Stimulated activated CD8-positive, alpha-beta memory T cell treated with anti-CD3 and anti-CD28 coated beads, Interleukin-12 subunit alpha, Interleukin-12 subunit beta, amount 100 ng/mL, for 1 hour (primary cell): ENCODE measurements around the gene SPPL3.
"Not testable (repeated sequence)": the region's sequence is repeated elsewhere in the genome, so short reads cannot be mapped to it uniquely, and the experiment has no call there.

Experiments
- DNase-seq: peaks from one replicate; pipeline ENCODE4 v3.0.0-alpha.2; 2020; ENCODE audit warnings: low read depth

Gene SPPL3

DNA sequence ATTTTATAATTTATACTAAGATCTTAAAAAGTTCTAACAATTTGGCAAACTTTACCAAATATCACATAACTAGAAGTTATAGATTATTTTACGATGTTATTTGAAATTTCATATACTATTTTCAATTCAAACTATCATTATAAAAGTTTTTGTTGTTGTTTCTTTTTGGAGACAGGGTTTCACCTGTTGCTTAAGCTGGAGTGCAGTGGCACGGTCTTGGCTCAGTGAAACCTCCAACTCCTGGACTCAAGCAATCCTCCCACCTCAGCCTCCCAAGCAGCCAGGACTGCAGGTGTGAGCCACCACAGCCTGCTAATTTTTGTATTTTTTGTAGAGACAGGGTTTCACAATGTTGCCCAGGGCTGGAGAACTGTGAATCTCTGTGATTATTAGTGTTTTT is 87.8 kb downstream of the SPPL3 start:
- no peak for DNase-seq

- no peak for DNase-seq
Observed at GRCh38 chr12:120814903-120815429, 89.2 kb downstream of the SPPL3 start.

DNA sequence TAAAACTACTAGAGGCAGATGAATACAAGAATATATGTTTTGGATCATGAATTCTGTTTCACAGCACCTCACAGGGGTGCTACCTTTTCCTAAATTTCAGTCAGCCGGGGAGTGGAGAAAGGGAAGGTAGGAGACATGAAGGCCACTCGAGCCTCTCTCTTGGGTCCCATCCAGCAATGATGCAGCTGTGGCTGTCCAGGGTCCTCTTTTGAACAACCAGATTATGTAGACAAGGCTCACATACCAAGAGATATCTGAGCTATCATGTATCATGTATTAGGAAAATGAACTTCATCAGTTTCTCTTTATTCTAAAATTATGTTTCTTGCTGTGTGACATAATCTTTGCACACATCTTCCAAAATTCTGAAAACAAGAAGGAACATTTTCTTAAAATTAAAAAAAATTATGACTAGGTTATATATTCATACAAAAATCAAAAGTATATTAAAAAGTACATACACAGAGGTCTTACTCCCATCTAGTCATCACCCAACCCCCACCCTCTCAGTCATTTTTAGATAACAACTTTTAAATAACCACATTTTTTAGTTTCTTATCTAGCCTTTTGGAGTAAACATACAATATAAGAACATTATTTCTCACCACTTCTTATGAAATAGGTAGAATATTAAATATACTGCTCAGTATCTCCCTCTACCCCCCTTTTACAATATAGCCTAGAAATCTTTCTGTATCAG is 89.8 kb downstream of the SPPL3 start:
- no peak for DNase-seq

DNA sequence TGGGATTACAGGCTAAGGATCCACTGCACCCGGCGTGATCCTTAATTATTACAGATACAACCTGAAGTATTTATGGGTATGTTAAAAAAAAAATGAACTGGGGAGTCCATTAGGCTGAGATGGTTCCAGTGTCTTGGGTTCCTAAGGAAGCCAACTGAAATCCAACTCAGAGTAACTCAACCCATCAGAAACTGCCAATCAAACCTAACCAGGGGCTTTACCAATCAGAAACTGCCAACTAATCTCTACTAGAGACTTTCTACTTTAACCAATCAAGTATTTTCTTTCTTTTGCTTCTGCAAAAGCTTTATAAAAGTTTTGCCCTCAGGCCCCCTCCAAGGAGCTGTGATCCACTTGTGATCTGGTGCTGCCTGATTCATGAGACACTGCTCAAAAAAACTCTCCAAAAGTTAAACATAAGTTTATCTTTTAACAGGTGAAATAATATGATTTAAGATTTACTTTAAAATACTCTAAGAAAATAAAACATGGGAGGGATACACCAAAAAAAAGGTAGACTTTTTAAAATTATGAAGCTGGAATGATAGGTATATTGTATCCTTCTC is 90.5 kb downstream of the SPPL3 start:
- no peak for DNase-seq

- no peak for DNase-seq
Observed at GRCh38 chr12:120810021-120810420, 94.1 kb downstream of the SPPL3 start.

- no peak for DNase-seq
Observed at GRCh38 chr12:120804428-120804827, 99.7 kb downstream of the SPPL3 start.

GRCh38 chr12:120801146-120801545 is 103.0 kb downstream of the SPPL3 start:
- DNase-seq: no peak

GRCh38 chr12:120800665-120801064 is 103.5 kb downstream of the SPPL3 start:
- no peak for DNase-seq

DNA sequence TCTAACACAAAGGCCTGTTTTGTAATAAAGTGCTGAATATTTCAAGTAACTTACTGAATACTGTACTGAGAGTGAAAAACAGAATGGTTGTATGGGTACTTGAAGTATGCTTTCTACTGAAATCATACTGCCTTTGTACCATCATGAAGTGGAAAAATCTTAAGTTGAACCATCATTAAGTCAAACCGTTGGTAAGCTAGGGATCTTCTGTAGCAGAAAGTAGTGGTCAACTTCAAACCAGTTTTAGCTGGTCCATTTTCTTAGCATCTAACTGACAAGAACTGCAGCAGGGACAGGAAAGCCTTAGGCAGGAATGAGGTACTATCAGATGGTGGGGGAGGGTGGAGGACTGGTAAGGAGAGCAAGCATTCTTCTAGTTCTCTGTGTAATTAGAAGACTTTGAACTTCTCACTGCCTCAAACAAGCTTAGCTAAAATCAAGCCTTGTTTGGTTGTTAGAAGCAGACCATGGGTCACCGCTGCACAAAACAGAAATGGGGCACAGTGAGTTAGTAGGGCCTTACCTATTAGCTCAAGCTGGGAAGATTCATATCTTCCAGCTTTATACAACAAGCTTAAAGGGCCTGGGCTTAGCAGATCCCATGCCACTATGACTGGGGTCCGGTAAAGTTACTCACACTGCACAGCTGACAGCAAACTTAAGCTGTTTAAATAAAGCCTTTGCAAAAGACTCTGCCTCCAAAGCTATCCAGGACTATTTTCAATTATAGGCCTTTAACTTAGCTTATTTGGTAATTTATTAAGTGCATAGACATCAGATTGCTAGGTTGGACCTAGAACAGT is 104.7 kb downstream of the SPPL3 start:
- DNase-seq: no peak

DNA sequence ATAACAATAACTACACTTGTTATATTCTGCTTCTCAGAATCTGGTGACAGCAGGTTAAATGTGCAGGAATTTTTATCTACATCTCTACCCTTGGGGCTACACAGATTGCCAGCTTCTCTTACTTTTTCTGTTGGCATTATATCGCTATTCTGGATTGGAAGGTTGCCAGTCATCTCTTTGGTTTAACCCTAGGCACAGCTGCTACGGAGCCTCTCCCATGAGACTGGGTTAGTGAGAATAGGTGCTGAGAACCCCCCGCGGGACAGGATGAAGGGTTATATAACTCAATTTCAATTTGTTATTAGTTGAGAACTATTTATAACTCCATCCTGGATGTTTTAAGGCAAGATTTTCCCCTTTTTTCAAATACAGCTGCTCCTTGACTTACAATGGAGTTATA is 105.5 kb downstream of the SPPL3 start:
- no peak for DNase-seq

- no peak for DNase-seq
Observed at GRCh38 chr12:120797677-120798642, 106.2 kb downstream of the SPPL3 start.

DNA sequence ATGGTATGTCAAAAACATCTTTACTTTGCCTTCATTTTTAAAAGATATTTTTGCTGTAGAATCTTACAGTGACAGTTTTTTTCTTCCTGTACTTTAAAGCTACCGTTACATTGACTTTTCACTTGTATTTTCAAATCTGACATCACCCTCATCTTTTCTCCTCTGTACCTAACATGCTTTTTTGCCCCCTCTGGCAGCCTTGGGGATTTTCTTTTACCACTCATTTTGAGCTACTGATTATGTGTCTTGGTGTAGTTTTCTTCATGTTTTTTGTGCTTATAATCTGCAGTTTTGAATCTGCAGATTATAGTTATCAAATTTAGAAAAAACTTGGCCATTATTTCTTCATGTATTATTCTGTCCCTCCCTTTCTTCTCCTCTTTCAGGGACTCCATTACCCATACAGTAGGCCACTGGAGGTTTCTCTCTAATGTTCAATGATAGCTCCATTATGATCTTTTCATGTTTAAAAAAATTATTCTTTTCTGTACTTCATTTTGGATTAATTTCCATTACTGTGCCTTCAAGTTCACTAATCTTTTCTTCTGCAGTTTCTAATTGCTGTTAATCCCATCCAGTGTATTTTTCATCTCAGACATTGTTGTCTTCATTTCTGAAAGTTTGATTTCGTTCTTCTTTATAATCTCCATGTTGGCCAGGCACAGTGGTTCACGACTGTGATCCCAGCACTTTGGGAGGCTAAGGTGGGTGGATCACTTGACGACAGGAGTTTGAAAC is 108.5 kb downstream of the SPPL3 start:
- DNase-seq: no peak

- no peak for DNase-seq
Observed at GRCh38 chr12:120793357-120793756, 110.8 kb downstream of the SPPL3 start.

GRCh38 chr12:120792456-120792855 is 111.7 kb downstream of the SPPL3 start:
- not testable (repeated sequence) for DNase-seq

- no peak for DNase-seq
Observed at GRCh38 chr12:120791669-120792176, 112.4 kb downstream of the SPPL3 start.

GRCh38 chr12:120790114-120790513 is 114.0 kb downstream of the SPPL3 start:
- no peak for DNase-seq

DNA sequence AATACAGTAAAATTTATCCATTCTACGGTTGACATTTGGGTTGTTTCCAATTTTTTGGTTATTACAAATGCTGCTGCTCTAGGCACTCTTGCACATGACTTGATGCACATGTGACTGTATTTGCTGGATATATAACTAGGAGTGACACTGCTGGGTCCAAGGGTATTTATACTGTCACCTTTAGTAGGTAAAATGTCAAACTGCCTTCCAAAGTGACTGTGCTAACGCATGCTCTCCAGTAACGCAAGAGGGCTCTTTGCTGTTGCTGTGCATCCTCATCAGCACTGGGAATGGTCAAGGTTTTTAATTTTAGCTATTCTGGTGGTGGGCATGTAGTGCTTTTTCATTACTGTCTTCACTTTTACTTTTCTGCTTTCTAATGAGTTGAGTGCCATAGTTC is 116.3 kb downstream of the SPPL3 start:
- DNase-seq: no peak

GRCh38 chr12:120784804-120785203 is 119.4 kb downstream of the SPPL3 start:
- no peak for DNase-seq

DNA sequence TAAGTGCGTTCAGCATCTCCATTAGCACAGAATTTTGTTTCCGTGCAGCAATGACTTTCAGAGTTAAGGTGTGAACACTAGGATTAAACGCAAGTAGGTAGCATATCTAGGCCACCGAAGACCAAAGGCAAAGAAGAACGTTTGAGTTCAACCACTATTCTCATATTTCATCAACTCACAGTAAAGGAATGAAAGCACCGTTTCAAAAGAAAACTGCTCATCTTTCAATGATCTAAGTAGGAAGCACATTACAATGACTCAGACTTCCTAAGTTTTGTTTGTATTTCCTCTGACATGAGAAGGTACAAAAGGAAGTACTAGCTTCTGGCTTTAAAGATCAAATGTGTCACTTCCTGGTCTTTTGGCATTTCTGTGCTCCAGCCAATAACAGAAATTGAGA is 121.0 kb downstream of the SPPL3 start:
- no peak for DNase-seq

DNA sequence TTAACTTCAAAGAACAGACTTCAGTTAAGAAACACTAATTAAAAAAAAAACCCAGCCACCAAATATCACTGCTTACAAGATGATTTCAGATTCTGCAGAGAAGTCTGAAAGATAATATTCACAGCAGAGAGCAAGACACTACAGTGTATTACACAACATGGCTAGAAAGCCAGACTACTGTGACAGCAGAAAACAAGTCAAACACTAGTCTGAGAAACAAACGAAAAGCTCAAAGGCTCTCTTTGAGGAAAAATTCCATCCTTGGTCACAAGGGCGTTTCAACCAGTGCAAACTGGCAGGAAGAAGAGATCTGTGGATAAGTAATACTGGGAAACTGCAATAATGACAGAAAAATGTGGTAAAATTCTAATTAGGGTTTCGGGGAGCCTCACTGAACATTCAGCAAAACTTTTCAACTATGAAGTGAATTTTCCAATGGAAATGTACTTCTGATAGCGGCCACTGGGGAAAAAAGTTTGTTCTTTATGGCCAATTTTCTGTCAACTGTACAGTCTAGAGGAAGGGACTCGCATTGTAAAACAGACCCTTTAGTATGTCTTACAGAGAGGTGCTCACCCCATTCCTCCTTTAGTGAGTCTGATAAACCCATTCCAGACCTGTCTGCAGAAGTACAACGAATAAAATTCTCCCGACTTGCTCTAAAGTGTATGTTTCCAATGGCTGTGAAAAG is 128.2 kb downstream of the SPPL3 start:
- no peak for DNase-seq
